Raji (cell line): ENCODE data around the gene PAK1.

ENCODE experiments used
- POLR2A ChIP-seq: IDR thresholded peaks from 2 replicates; pipeline ENCODE4 v1.6.1; 2011; ENCODE audit warnings: low read depth, low read length, control low read depth; ENCODE audit not compliant: insufficient read depth

PAK1 gene

DNA sequence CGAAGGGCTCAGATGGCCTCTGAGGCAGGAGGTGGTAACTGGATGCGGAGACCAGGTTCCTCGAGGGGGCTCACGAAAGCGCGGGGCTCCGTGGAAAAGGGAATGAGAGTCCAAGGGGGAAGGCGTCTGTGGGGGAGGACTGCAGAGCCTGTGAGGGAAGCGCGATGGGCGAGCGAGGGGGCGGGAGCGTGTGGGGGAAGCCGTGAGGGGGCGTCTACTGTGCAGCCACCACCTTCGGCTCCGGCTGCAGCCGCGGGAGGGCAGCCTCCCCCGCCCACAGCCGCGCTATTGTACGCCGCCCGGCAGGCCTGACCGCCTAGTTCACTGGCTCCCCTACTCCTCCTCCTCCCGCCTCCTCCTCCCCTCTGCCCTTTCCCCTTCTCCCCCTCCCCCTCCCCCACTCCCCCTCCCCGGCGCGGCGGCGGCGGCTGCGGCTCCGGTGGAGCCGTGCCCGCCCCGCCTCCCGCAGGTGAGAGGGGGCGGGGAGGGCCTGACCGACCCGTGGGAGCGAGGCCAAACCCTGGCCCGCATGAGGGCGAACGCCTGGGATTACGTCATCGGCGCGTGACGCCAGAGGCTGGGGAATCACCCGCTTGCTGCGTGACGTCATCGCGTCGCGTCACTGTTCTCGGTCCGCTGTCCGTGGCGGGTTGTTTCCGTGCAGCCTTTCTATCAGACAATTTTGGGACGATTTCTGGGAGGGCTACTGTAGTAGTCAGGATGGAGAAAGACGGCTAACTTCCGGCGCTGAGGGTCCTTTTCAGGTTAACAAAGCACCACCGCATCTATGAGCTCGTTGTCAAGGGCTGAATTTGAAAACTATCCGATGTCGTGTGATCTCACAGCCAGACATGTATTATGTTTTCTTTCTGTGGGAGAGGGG, at the start of gene PAK1:
Gene PAK1, minus strand, starts transcription at position 294 of the 883 bp plus-strand sequence. CDS start 81,574 bp downstream, outside the sequence.
- no peak for TF ChIP-seq POLR2A

DNA sequence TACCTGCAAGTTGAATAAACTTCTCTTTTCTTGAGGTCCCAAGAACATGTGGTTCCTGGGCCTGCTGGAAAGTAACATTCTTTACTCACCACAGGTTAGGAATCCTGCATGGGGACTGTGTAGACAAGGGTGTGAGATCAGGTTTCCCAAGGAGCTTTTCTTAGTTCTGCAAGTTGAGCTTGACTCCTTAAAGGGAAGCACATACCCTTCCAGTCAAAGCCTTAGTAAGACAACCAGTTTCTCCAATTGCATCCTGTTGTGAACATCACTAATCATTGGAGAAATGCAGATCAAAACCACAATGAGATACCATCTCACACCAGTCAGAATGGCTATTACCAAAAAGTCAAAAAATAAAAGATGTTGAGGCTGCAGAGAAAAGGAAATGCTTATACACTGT, 48.3 kb upstream of the PAK1 start:
- TF ChIP-seq POLR2A, result no peak

- TF ChIP-seq POLR2A, result no peak
Observed at GRCh38 chr11:77519847-77520246, 46.0 kb upstream of the PAK1 start.

- no peak for TF ChIP-seq POLR2A
Observed at GRCh38 chr11:77518471-77518870, 44.6 kb upstream of the PAK1 start.

GRCh38 chr11:77517753-77518152, 43.9 kb upstream of the PAK1 start:
- TF ChIP-seq POLR2A, result no peak

DNA sequence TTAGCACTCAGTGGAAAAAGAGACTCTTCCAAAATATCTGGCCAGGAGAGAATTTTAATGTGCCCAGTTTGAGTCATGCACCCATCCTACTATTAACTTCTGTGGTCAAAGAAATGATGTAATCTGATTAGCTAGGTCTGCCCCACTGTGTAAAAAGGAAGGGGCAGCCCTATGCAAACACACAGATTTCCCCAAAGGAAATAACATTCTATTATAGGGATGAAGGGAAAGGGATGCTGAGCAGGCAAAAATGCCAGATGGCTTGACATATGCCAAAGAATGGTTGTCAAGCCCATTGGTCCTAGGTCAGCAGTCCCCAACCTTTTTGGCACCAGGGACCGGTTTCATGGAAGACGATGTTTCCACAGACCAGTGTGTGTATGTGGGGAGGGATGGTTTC, 43.3 kb upstream of the PAK1 start:
- TF ChIP-seq POLR2A, result no peak

DNA sequence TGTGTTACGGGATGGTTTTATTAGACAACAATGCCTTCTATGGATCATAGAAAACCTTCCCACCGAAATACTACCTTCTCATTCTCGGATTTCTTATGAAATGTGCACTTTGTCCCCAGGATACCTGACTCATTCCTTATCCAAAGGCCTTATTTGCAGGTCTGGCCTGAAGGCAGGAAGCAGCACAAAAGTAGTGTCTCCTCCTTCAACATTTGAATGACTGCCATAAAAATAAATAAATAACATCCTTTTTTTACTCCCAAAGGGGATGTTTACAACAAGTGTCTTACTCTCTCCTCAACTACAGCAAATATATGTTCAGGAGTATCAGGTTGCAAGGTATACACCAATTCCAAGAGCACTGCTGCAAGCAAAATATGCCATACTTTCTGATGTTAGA, 41.6 kb upstream of the PAK1 start:
- TF ChIP-seq POLR2A, result no peak

DNA sequence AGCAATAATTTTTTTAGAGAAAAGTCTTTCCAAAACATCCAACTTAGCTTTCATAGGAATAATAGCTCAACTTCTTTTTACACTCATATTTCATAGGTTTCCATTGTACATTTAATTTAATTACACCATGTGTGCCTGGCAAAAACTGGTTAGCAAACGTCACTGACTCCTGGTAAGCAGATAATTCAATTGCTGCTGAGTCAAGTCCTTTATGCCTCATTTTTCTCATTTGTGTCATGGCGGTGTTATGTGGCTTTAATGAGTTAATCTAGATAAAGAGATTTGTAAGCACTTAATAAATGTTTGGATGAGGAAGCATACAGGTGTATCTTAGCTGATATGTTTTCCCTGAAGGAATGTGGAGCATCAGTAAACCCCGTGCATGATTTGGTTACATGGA, 41.2 kb upstream of the PAK1 start:
- no peak for TF ChIP-seq POLR2A

DNA sequence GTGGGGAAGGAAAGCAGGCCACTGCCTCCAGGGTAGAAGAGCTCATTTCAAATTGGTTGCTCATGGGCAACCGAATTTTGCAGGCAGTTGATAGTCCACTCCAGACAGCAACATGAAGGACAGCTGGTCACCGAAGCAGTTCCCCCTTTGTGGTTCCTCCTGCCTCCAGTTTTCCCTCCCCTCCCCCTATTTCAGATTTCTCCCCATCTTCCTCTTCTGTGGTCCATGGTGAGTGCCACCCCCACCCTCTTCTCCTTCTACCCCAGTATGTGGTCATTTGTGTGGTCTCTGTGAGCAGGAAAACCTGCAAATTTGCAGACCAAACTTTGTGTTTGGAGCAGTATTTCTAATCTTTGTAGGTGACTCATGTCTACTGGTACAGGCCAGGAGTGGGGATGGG, 38.2 kb upstream of the PAK1 start:
- TF ChIP-seq POLR2A, result no peak

DNA sequence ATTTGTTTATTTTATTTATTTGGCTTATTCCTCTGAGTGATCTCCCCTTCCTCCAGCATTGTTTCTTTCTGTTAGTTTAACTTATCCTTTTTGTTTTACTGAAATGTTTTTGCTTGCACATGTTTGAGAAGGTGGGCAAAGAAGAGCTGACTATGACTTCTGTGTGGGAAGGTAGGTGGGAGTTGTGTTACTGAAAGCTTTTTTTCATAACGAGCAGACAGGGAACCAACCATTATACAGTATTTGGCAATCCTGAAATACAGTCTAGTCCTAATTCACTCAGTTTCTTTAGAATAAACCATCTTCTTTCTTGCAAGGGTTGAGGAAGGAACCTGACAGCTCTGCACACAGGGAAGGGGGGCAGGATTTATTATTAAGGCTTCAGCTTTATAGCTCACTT, 37.0 kb upstream of the PAK1 start:
- no peak for TF ChIP-seq POLR2A

- TF ChIP-seq POLR2A, result no peak
Observed at GRCh38 chr11:77510095-77510494, 36.2 kb upstream of the PAK1 start.

GRCh38 chr11:77508019-77508418, 34.1 kb upstream of the PAK1 start:
- no peak for TF ChIP-seq POLR2A

- no peak for TF ChIP-seq POLR2A
Observed at GRCh38 chr11:77506857-77507256, 33.0 kb upstream of the PAK1 start.

DNA sequence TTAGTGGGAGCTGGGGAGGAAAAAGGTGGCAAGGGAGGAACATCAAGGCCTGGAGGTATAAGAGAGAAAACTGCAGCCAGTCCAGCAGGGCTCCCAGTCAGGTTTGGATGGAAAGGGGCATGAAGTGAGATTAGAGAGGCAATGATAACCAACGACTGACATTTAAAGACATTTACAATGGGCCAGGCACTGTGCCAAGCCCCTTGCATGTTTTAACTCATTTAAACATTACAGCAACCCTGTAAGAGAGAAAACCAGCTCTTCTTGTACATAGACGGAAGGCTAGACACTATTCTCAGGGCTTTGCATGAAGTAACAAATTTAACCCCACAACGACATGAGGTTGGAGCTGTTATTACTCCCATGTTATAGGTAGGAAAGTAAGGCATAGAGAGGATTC, 32.1 kb upstream of the PAK1 start:
- no peak for TF ChIP-seq POLR2A

DNA sequence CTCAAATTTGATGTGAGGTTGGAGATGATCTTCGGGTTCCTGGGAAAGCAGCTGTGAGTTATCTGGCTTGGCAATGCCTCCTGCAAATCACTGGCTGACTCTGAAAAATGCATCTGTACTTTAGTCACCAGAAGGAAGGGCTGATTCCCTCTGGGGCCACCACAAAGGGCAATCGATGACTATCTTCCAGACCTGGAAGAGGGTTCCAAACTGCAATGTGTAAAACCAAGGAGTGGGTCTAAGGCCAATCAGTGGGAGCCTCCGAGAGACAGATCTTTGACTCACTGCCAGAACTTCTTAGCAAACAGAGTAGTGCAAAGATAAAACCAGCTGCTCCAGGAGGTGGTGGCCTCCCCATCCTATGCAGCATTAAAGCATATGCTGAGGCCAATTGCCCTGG, 29.1 kb upstream of the PAK1 start:
- TF ChIP-seq POLR2A, result no peak

GRCh38 chr11:77502346-77502905, 28.5 kb upstream of the PAK1 start:
- TF ChIP-seq POLR2A, result no peak

DNA sequence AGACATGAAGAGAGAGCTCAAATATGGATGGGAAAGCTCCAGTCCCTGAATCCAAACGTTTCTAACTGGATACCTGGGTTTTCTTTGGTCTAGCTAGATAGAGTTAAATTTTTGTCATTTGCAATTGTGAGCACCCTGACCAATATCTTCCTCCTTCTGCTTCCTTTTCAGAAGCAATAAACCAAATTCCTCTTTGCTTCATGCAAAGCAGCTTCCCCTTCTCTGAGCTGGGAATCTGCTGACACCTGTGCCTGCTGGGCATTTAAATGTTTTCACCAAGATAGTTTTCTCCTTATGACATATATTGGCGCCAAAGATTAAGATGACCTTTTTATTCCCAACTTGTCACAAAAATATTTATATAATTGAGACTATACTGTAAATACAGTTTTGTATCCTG, 27.9 kb upstream of the PAK1 start:
- TF ChIP-seq POLR2A, result no peak

DNA sequence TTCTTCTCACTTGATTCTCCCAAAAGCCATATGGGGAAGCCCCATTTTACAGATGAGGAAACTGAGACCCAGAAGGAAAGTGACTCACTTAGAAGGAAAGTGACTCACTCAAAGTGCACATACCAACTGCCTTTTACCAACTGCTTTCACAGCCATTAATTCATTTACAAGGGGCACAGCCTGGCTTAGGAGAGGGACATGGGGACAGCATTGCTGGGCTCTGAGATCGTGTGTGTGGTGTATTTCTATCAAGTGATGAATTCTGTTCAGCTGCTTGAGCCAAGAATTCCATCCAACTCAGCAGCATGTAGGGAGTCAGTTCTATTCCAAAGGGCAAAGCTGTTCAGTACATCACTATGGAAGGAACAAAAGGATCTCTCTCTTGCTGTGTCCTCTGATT, 23.5 kb upstream of the PAK1 start:
- no peak for TF ChIP-seq POLR2A

DNA sequence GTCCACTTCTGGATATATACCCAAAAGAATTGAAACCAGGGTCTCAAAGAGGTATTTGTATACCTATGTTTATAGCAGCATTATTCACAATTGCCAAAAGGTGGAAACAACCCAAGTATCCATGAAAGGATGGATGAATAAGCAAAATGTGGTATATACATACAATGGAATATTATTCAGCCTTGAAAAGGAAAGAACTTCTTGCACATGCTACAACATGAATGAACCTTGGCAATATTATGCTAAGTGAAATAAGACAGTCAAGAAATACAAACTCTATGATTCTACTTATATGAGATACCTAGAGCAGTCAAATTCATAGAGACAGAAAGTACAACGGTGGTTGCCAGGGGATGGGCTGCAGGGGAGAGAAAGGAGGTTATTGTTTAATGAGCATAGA, 21.6 kb upstream of the PAK1 start:
- no peak for TF ChIP-seq POLR2A
